Stimulated activated CD8-positive, alpha-beta memory T cell treated with anti-CD3 and anti-CD28 coated beads, Interleukin-4, amount 100 ng/mL, for 24 hours (primary cell): ENCODE measurements around the gene AARSD1.
"Not testable (repeated sequence)": the region's sequence is repeated elsewhere in the genome, so short reads cannot be mapped to it uniquely, and the experiment has no call there.

Source experiments
- DNase-seq: peaks from one replicate; pipeline ENCODE4 v3.0.0-alpha.2; 2020; ENCODE audit warnings: low read depth

The AARSD1 gene

GRCh38 chr17:42919522-42920077 lies 44.7 kb downstream of the AARSD1 start:
- not testable (repeated sequence) for DNase-seq

- no peak for DNase-seq
Observed at GRCh38 chr17:42918902-42919521, 45.2 kb downstream of the AARSD1 start.

- no peak for DNase-seq
Observed at GRCh38 chr17:42917236-42917603, 47.0 kb downstream of the AARSD1 start.

GRCh38 chr17:42916388-42917235 lies 47.6 kb downstream of the AARSD1 start:
- not testable (repeated sequence) for DNase-seq

GRCh38 chr17:42915288-42915687 lies 49.0 kb downstream of the AARSD1 start:
- DNase-seq, result not testable (repeated sequence)

- DNase-seq, result no peak
Observed at GRCh38 chr17:42913981-42914617, 50.2 kb downstream of the AARSD1 start.

GRCh38 chr17:42913522-42913921 lies 50.7 kb downstream of the AARSD1 start:
- DNase-seq, result no peak

- DNase-seq, result no peak
Observed at GRCh38 chr17:42908872-42909700, 55.2 kb downstream of the AARSD1 start.

GRCh38 chr17:42906772-42907446 lies 57.3 kb downstream of the AARSD1 start:
- no peak for DNase-seq

GRCh38 chr17:42904110-42904469 lies 60.2 kb downstream of the AARSD1 start:
- no peak for DNase-seq

- DNase-seq, result no peak
Observed at GRCh38 chr17:42901535-42902229, 62.6 kb downstream of the AARSD1 start.
